Measurements from ENCODE around the gene THPO.

Gene THPO

GRCh38 chr3:184335661-184336546 is 42.1 kb downstream of the THPO start:
- Mint-ChIP-seq H3K4me3 (peak overlapping the region; percentile 91 to 94 (median 93)), H3K36me3 (ENCODE audit: low read depth) (peaks cover 34% of the 10 kb centered on the region), H3K4me1 (peaks cover 27% of the 10 kb centered on the region), H3K27me3 (ENCODE audit: low read depth) (peaks cover 3% of the 10 kb centered on the region), H3K27ac (peak overlapping the region; percentile 89 to 96 (median 90)), H3K9me3 (no peaks in the 10 kb centered on the region)
- TF ChIP-seq CTCF (IDR thresholded peaks at IDR 0.05; ENCODE audit: unreplicated experiment in 3 of 3): no peak

- TF ChIP-seq CTCF (IDR thresholded peaks at IDR 0.05; ENCODE audit: unreplicated experiment in 3 of 3): no peak
- peaks cover 27% of the 10 kb centered on the region for H3K4me1 Mint-ChIP-seq
- peaks cover 3% of the 10 kb centered on the region for H3K27me3 Mint-ChIP-seq (ENCODE audit: low read depth)
- peak overlapping the region; percentile 78 to 89 (median 88) for H3K27ac Mint-ChIP-seq
- H3K4me3 Mint-ChIP-seq: peak overlapping the region; percentile 91 to 94 (median 93)
- H3K9me3 Mint-ChIP-seq: no peaks in the 10 kb centered on the region
- H3K36me3 Mint-ChIP-seq (ENCODE audit: low read depth): peaks cover 33% of the 10 kb centered on the region
Observed at GRCh38 chr3:184335291-184335660, 42.7 kb downstream of the THPO start.

GRCh38 chr3:184334470-184335158 is 43.4 kb downstream of the THPO start:
- Mint-ChIP-seq H3K4me1 (peaks cover 27% of the 10 kb centered on the region), H3K27ac (peak overlapping the region; percentile 4 to 40 (median 15)), H3K27me3 (ENCODE audit: low read depth) (peaks cover 3% of the 10 kb centered on the region), H3K4me3 (peak overlapping the region; percentile 59 to 64 (median 63)), H3K9me3 (no peaks in the 10 kb centered on the region), H3K36me3 (ENCODE audit: low read depth) (peaks cover 37% of the 10 kb centered on the region)
- TF ChIP-seq CTCF (IDR thresholded peaks at IDR 0.05; ENCODE audit: unreplicated experiment in 3 of 3): no peak

- Mint-ChIP-seq H3K4me1 (peaks cover 22% of the 10 kb centered on the region), H3K4me3 (peak overlapping the region; percentile 43 to 63 (median 59)), H3K9me3 (no peaks in the 10 kb centered on the region), H3K27me3 (ENCODE audit: low read depth) (peaks cover 3% of the 10 kb centered on the region), H3K27ac (peak overlapping the region; percentile 13 to 40 (median 15)), H3K36me3 (ENCODE audit: low read depth) (peaks cover 46% of the 10 kb centered on the region)
- TF ChIP-seq CTCF (IDR thresholded peaks at IDR 0.05; ENCODE audit: unreplicated experiment in 3 of 3): no peak
Observed at GRCh38 chr3:184333700-184334099, 44.3 kb downstream of the THPO start.

- peak overlapping the region in 2 of 3 experiments; percentile 13 to 15 for H3K27ac Mint-ChIP-seq
- no peaks in the 10 kb centered on the region for H3K9me3 Mint-ChIP-seq
- H3K4me3 Mint-ChIP-seq: peak overlapping the region; percentile 30 to 59 (median 43)
- no peak for TF ChIP-seq CTCF (IDR thresholded peaks at IDR 0.05; ENCODE audit: unreplicated experiment in 3 of 3)
- H3K4me1 Mint-ChIP-seq: peaks cover 17% of the 10 kb centered on the region
- peaks cover 51% of the 10 kb centered on the region for H3K36me3 Mint-ChIP-seq (ENCODE audit: low read depth)
- peaks cover 3% of the 10 kb centered on the region for H3K27me3 Mint-ChIP-seq (ENCODE audit: low read depth)
Observed at GRCh38 chr3:184333190-184333589, 44.8 kb downstream of the THPO start.

All from nephron (organoid).